Measurements from ENCODE around the gene SLC16A10.

DNA sequence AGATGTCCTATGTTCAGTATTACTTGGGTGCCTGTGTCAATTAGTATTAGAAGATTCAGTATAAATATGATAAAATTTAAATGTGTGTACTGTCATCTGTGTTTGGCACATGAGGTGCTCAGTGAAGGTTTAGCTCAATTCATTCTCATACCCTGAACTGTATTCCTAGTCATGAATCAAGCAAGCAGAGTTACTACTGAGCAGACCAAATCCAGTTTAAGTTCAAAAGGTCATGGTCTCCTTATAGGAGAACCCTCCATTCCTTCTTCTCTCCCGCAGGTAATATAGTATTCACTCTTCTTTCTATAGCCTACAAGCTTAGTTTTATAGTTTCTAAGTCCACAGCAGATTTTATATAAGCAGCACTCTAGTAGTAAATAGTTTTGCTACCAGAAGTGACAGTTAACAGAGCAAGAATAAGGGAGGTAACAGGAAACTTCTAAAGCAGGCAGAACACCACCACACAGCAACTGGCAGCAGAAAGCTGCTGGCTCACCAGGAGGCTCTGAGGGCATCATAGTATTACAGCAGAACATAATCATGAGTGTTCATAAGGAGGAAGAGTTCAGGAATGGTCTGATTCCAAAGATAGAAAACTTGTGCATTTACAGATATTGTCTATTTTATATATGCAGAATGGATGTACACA lies 133.2 kb downstream of the SLC16A10 start:
- TF ChIP-seq POLR2A (IDR thresholded peaks at IDR 0.05; ENCODE audit: low read depth, low read length): no peak
- TF ChIP-seq, protein P1, sequence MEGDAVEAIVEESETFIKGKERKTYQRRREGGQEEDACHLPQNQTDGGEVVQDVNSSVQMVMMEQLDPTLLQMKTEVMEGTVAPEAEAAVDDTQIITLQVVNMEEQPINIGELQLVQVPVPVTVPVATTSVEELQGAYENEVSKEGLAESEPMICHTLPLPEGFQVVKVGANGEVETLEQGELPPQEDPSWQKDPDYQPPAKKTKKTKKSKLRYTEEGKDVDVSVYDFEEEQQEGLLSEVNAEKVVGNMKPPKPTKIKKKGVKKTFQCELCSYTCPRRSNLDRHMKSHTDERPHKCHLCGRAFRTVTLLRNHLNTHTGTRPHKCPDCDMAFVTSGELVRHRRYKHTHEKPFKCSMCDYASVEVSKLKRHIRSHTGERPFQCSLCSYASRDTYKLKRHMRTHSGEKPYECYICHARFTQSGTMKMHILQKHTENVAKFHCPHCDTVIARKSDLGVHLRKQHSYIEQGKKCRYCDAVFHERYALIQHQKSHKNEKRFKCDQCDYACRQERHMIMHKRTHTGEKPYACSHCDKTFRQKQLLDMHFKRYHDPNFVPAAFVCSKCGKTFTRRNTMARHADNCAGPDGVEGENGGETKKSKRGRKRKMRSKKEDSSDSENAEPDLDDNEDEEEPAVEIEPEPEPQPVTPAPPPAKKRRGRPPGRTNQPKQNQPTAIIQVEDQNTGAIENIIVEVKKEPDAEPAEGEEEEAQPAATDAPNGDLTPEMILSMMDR (IDR thresholded peaks at IDR 0.05; ENCODE audit: extremely low read depth in 1 of 2, insufficient read depth in 1 of 2, low read depth in 1 of 2, low read length in 2 of 2): no peak
- TF ChIP-seq EZH2 (IDR thresholded peaks at IDR 0.05; ENCODE audit: borderline replicate concordance, low read depth, low read length, severe bottlenecking): no peak
- TF ChIP-seq JUN (IDR thresholded peaks at IDR 0.05; ENCODE audit: borderline replicate concordance, insufficient read depth, insufficient read length, low read depth): no peak
- TF ChIP-seq POLR2AphosphoS5 (IDR thresholded peaks at IDR 0.05; ENCODE audit: insufficient read depth, low read depth, low read length): no peak
- no peak for TF ChIP-seq GATA2 (IDR thresholded peaks at IDR 0.05; ENCODE audit: insufficient read depth, insufficient read length, low read depth, low read length)
- TF ChIP-seq, protein P2, sequence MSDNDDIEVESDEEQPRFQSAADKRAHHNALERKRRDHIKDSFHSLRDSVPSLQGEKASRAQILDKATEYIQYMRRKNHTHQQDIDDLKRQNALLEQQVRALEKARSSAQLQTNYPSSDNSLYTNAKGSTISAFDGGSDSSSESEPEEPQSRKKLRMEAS (IDR thresholded peaks at IDR 0.05; ENCODE audit: insufficient read depth, insufficient read length): no peak

All from endothelial cell of umbilical vein (primary cell).